ENCODE measurements around the gene NDRG2. TPM values are rescaled to one million over a fixed set of nuclear protein-coding genes. Genes with fewer than 3 reads are reported as not detected.

Gene NDRG2
- total and polyA plus RNA-seq, 9 of the 15 experiments (the other 6 are each of a cell fraction or from before 2014, with no cell fraction given) = 10.1 to 105 (median 41.0) TPM

GRCh38 chr14:20970983-20971704, 53.7 kb downstream of the NDRG2 start:
- ATAC-seq (peak; percentile 97), FAIRE-seq (peak; percentile 77), DNase-seq (ENCODE audit: extremely low read depth in 1 of 4, low spot score in 3 of 4) (peak; percentile 80 to 85 (median 84))
- Histone ChIP-seq H3K9me1 (ENCODE audit: control insufficient read depth, insufficient read depth, low read length) (no peaks in the 10 kb centered on the region), H3K4me1 (replicated peaks in 1 of 2; ENCODE audit: control insufficient read depth in 2 of 2, insufficient read depth in 2 of 2, low read length in 2 of 2) (peaks cover 0 to 10% of the 10 kb centered on the region in 2 experiments; a peak in 3 of 5 replicates), H3K27ac (ENCODE audit: extremely low read depth, low read depth, low read length) (no peak overlapping the region), H3K79me2 (ENCODE audit: control insufficient read depth, insufficient read depth, low read length) (no peaks in the 10 kb centered on the region), H2AFZ (ENCODE audit: low read depth, low read length) (peak overlapping the region; percentile 94), H3K4me2 (ENCODE audit: insufficient read depth, low read length) (peak overlapping the region; percentile 91), H3K36me3 (ENCODE audit: control insufficient read depth, insufficient read depth, low read length) (no peaks in the 10 kb centered on the region), H3K9ac (ENCODE audit: insufficient read depth in 1 of 2, low read depth in 2 of 2, low read length in 2 of 2) (peak overlapping the region; percentile 36 to 89), H4K20me1 (replicated peaks; ENCODE audit: control insufficient read depth, insufficient read depth, low read length) (no peaks in the 10 kb centered on the region), H3K4me3 (peak overlapping the region; percentile 48), H3K27me3 (ENCODE audit: control insufficient read depth in 2 of 2, insufficient read depth in 2 of 2, low read length in 2 of 2) (no peaks in the 10 kb centered on the region; a peak in 2 of 5 replicates), H3K9me3 (replicated peaks; ENCODE audit: control insufficient read depth, insufficient read depth, low read depth, low read length) (no peaks in the 10 kb centered on the region)
- no TSS peak for BruUV-seq (replicated peaks)
- in situ Hi-C loops (cut with MboI) (loop anchor here (25.0 kb wide), 1 partner anchor 259 kb away; no protein-coding TSS in a partner anchor), intact Hi-C loops (cut with micrococcal nuclease) (loop anchor here (1.0 to 5.0 kb wide), 3 partner anchors 99 to 274 kb away; no protein-coding TSS in a partner anchor)
- ChIA-PET CTCF (ENCODE audit: low intra/inter-chr PET ratio) (interaction anchor here (0.6 to 1.3 kb wide), 4 partner anchors 25 to 274 kb away, joined by 3 to 22 read pairs (median 4); no protein-coding TSS in a partner anchor), POLR2A (interaction anchor here (0.5 to 1.4 kb wide), 6 partner anchors 11 to 290 kb away, joined by 3 to 6 read pairs (median 4); no protein-coding TSS in a partner anchor)
- 0% methylated on average over 12 of the region's 47 CpGs for WGBS (ENCODE audit: insufficient coverage, low coverage, missing lambda C conversion rate)
- peak; percentile 56 for TF ChIP-seq CTCFL (IDR thresholded peaks at IDR 0.05; ENCODE audit: borderline replicate concordance, insufficient read depth, low read depth, low read length, poor library complexity, severe bottlenecking)
- no peak for TF ChIP-seq ZNF408 (CRISPR knock-in tag; IDR thresholded peaks at IDR 0.05; ENCODE audit: low read depth)
- TF ChIP-seq USF1 (CRISPR knock-in tag; IDR thresholded peaks at IDR 0.05) = no peak
- TF ChIP-seq ZBTB7A (IDR thresholded peaks at IDR 0.05; ENCODE audit: borderline replicate concordance, control insufficient read depth, low read depth, low read length) = peak; percentile 45; the same call in 1 of the 2 replicates
- no peak for TF ChIP-seq SMAD1 (IDR thresholded peaks at IDR 0.05; ENCODE audit: low read depth, low read length, partially characterized antibody)
- TF ChIP-seq PHF21A (IDR thresholded peaks at IDR 0.05; ENCODE audit: borderline replicate concordance, low read depth) = no peak
- TF ChIP-seq MXI1 (IDR thresholded peaks at IDR 0.05; ENCODE audit: low read depth, low read length) = no peak
- no peak for TF ChIP-seq MBD2 (IDR thresholded peaks at IDR 0.05; ENCODE audit: borderline replicate concordance, low read depth)
- peak; percentile 56 to 65 for TF ChIP-seq RAD21 (CRISPR knock-in tag; conservative IDR thresholded peaks at IDR 0.05 in 1 of 2, IDR thresholded peaks at IDR 0.05 in 1 of 2)
- TF ChIP-seq NRF1 (conservative IDR thresholded peaks at IDR 0.05 in 1 of 2, IDR thresholded peaks at IDR 0.05 in 1 of 2) = peak; percentile 17 to 33; a peak in 1 of 4 replicates
- TF ChIP-seq ZNF175 (CRISPR knock-in tag; IDR thresholded peaks at IDR 0.05; ENCODE audit: low read depth) = no peak
- TF ChIP-seq CTCF (IDR thresholded peaks at IDR 0.05 in 2 of 3, conservative IDR thresholded peaks at IDR 0.05 in 1 of 3; ENCODE audit: insufficient read depth in 2 of 3, low read depth in 1 of 3, low read length in 3 of 3) = peak; percentile 90 to 94 (median 91)
- TF ChIP-seq HDAC2 (IDR thresholded peaks at IDR 0.05) = 0 out of 2 replicates have a peak, but pooled peaks have one; percentile 28
- peak; percentile 38 for TF ChIP-seq TBP (optimal IDR thresholded peaks at IDR 0.05; ENCODE audit: low read depth, low read length)
- TF ChIP-seq SMARCC2 (IDR thresholded peaks at IDR 0.05; ENCODE audit: low read depth) = no peak
- no peak for TF ChIP-seq BHLHE40 (IDR thresholded peaks at IDR 0.05; ENCODE audit: low read length)
- TF ChIP-seq MCM3 (IDR thresholded peaks at IDR 0.05) = no peak

Measured in K562 (cell line).